ENCODE measurements around the gene DDX42. TPM values are rescaled to one million over a fixed set of nuclear protein-coding genes. Genes with fewer than 3 reads are reported as not detected.

The DDX42 gene
- total and polyA plus RNA-seq, 2 of the 13 experiments (the other 11 are each of a cell fraction or from before 2014, with no cell fraction given): 87.2 to 92.9 TPM

DNA sequence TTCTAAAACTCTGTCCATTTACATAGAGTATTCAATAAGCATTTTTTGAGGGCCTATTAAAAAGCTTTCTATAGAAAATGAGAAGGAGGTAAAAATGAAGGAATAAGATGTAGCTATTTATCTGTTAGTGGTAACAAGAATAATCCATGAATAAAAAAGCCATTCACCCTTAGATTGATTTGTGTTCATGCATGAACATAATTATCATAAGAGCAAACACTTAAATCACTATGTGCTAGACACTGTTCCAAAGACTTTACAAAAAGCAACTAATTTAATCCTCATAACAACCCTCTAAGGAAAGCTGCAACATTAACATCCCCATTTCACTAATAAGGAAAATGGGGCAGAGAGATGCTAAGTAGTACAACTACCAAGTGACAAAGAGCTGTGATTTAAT is 7.2 kb upstream of the DDX42 start:
- H3K4me1 ChIP-seq (ENCODE audit: insufficient read depth, low read length): peaks cover 18% of the 10 kb centered on the region
- no peak overlapping the region for H3K9ac ChIP-seq (ENCODE audit: insufficient read depth, low read depth, low read length)
- FAIRE-seq (no peak), DNase-seq (ENCODE audit: low spot score) (no peak), ATAC-seq (no peak)
- peaks cover 62% of the 10 kb centered on the region for H3K79me2 ChIP-seq (ENCODE audit: insufficient read depth, low read length)
- H3K4me3 ChIP-seq (replicated peaks in 1 of 3; ENCODE audit: insufficient read depth in 1 of 3, low read depth in 2 of 3, low read length in 3 of 3): no peak overlapping the region
- H3K9me3 ChIP-seq (ENCODE audit: low read length): no peaks in the 10 kb centered on the region
- intact Hi-C loops (cut with micrococcal nuclease; ENCODE audit: unreplicated experiment) (no loop called here), in situ Hi-C loops (cut with HindIII; ENCODE audit: extremely low pct_ligation_motif_present, low pct_unique_long_range_greater_than_20kb) (no loop called here)
- TF ChIP-seq ZNF230 (CRISPR knock-in tag; IDR thresholded peaks at IDR 0.05) (no peak), ZNF543 (CRISPR knock-in tag; IDR thresholded peaks at IDR 0.05) (no peak), ZFAT (CRISPR knock-in tag; conservative IDR thresholded peaks at IDR 0.05) (no peak), ZNF331 (CRISPR knock-in tag; IDR thresholded peaks at IDR 0.05) (no peak), ZNF660 (CRISPR knock-in tag; IDR thresholded peaks at IDR 0.05; ENCODE audit: borderline replicate concordance, low read depth) (no peak), ZNF570 (CRISPR knock-in tag; IDR thresholded peaks at IDR 0.05; ENCODE audit: borderline replicate concordance) (no peak), ZNF724P (CRISPR knock-in tag; IDR thresholded peaks at IDR 0.05; ENCODE audit: borderline replicate concordance) (no peak), MTF1 (CRISPR knock-in tag; IDR thresholded peaks at IDR 0.05) (no peak)
- TF ChIP-seq, protein P1, sequence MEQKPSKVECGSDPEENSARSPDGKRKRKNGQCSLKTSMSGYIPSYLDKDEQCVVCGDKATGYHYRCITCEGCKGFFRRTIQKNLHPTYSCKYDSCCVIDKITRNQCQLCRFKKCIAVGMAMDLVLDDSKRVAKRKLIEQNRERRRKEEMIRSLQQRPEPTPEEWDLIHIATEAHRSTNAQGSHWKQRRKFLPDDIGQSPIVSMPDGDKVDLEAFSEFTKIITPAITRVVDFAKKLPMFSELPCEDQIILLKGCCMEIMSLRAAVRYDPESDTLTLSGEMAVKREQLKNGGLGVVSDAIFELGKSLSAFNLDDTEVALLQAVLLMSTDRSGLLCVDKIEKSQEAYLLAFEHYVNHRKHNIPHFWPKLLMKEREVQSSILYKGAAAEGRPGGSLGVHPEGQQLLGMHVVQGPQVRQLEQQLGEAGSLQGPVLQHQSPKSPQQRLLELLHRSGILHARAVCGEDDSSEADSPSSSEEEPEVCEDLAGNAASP (CRISPR knock-in tag; IDR thresholded peaks at IDR 0.05; ENCODE audit: borderline replicate concordance): no peak
- TF ChIP-seq, protein P2, sequence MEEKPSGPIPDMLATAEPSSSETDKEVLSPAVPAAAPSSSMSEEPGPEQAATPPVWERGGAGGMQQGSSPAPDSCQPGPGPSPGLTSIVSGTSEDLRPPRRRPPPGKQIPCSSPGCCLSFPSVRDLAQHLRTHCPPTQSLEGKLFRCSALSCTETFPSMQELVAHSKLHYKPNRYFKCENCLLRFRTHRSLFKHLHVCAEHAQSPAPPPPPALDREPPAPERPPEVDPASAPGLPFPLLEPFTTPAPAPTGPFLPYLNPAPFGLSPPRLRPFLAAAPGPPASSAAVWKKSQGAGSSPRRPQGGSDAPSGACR (CRISPR knock-in tag; IDR thresholded peaks at IDR 0.05): no peak
- TF ChIP-seq, protein P3, sequence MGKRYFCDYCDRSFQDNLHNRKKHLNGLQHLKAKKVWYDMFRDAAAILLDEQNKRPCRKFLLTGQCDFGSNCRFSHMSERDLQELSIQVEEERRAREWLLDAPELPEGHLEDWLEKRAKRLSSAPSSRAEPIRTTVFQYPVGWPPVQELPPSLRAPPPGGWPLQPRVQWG (CRISPR knock-in tag; IDR thresholded peaks at IDR 0.05; ENCODE audit: borderline replicate concordance, low read depth): no peak
- TF ChIP-seq, protein P4, sequence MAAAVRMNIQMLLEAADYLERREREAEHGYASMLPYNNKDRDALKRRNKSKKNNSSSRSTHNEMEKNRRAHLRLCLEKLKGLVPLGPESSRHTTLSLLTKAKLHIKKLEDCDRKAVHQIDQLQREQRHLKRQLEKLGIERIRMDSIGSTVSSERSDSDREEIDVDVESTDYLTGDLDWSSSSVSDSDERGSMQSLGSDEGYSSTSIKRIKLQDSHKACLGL (CRISPR knock-in tag; IDR thresholded peaks at IDR 0.05): no peak
- TF ChIP-seq, protein P5, sequence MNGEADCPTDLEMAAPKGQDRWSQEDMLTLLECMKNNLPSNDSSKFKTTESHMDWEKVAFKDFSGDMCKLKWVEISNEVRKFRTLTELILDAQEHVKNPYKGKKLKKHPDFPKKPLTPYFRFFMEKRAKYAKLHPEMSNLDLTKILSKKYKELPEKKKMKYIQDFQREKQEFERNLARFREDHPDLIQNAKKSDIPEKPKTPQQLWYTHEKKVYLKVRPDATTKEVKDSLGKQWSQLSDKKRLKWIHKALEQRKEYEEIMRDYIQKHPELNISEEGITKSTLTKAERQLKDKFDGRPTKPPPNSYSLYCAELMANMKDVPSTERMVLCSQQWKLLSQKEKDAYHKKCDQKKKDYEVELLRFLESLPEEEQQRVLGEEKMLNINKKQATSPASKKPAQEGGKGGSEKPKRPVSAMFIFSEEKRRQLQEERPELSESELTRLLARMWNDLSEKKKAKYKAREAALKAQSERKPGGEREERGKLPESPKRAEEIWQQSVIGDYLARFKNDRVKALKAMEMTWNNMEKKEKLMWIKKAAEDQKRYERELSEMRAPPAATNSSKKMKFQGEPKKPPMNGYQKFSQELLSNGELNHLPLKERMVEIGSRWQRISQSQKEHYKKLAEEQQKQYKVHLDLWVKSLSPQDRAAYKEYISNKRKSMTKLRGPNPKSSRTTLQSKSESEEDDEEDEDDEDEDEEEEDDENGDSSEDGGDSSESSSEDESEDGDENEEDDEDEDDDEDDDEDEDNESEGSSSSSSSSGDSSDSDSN (CRISPR knock-in tag; IDR thresholded peaks at IDR 0.05): no peak
- TF ChIP-seq, protein P6, sequence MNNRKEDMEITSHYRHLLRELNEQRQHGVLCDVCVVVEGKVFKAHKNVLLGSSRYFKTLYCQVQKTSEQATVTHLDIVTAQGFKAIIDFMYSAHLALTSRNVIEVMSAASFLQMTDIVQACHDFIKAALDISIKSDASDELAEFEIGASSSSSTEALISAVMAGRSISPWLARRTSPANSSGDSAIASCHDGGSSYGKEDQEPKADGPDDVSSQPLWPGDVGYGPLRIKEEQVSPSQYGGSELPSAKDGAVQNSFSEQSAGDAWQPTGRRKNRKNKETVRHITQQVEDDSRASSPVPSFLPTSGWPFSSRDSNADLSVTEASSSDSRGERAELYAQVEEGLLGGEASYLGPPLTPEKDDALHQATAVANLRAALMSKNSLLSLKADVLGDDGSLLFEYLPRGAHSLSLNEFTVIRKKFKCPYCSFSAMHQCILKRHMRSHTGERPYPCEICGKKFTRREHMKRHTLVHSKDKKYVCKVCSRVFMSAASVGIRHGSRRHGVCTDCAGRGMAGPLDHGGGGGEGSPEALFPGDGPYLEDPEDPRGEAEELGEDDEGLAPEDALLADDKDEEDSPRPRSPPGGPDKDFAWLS (CRISPR knock-in tag; IDR thresholded peaks at IDR 0.05; ENCODE audit: borderline replicate concordance): no peak
- POLR2A ChIA-PET: no interaction called here
- H4K20me1 ChIP-seq (ENCODE audit: insufficient read depth, low read length): peaks cover 11% of the 10 kb centered on the region
- H3K27me3 ChIP-seq (ENCODE audit: control insufficient read depth in 1 of 2, insufficient read depth in 2 of 2, low read length in 2 of 2): no peaks in the 10 kb centered on the region
- CTCF ChIA-PET (ENCODE audit: low intra/inter-chr PET ratio, low total read pairs): no interaction called here
- no peak overlapping the region for H3K27ac ChIP-seq (ENCODE audit: extremely low read length, insufficient read depth, low read length)
- H3K36me3 ChIP-seq (replicated peaks in 1 of 2; ENCODE audit: control insufficient read depth in 1 of 2, insufficient read depth in 2 of 2, low read length in 2 of 2): peaks cover 20 to 58% of the 10 kb centered on the region in 2 experiments
- H2AFZ ChIP-seq (ENCODE audit: low read length): no peak overlapping the region
- no TSS peak for BruUV-seq (replicated peaks)
- H3K4me2 ChIP-seq (ENCODE audit: low read depth, low read length): no peak overlapping the region
